ENCODE results near the gene TVP23C.
"Not testable (repeated sequence)": the region's sequence is repeated elsewhere in the genome, so short reads cannot be mapped to it uniquely, and the experiment has no call there.

Gene TVP23C

GRCh38 chr17:15526292-15527218 lies 36.7 kb downstream of the TVP23C start:
- DNase-seq (ENCODE audit: low read depth) = not testable (repeated sequence)

GRCh38 chr17:15524990-15525985 lies 38.0 kb downstream of the TVP23C start:
- not testable (repeated sequence) for DNase-seq (ENCODE audit: low read depth)

- DNase-seq (ENCODE audit: low read depth) = no peak
Measured at GRCh38 chr17:15516150-15516549, 47.1 kb downstream of the TVP23C start.

- DNase-seq (ENCODE audit: low read depth) = no peak
Measured at GRCh38 chr17:15514469-15514868, 48.8 kb downstream of the TVP23C start.

- no peak for DNase-seq (ENCODE audit: low read depth)
Measured at GRCh38 chr17:15513856-15514459, 49.3 kb downstream of the TVP23C start.

- no peak for DNase-seq (ENCODE audit: low read depth)
Measured at GRCh38 chr17:15513058-15513791, 50.1 kb downstream of the TVP23C start.

GRCh38 chr17:15512071-15512709 lies 51.1 kb downstream of the TVP23C start:
- DNase-seq (ENCODE audit: low read depth) = no peak

GRCh38 chr17:15511142-15511541 lies 52.1 kb downstream of the TVP23C start:
- DNase-seq (ENCODE audit: low read depth) = no peak

- DNase-seq (ENCODE audit: low read depth) = no peak
Measured at GRCh38 chr17:15510361-15510760, 52.9 kb downstream of the TVP23C start.

GRCh38 chr17:15509095-15509494 lies 54.2 kb downstream of the TVP23C start:
- DNase-seq (ENCODE audit: low read depth) = no peak

- DNase-seq (ENCODE audit: low read depth) = no peak
Measured at GRCh38 chr17:15508466-15508865, 54.8 kb downstream of the TVP23C start.

GRCh38 chr17:15507896-15508295 lies 55.4 kb downstream of the TVP23C start:
- no peak for DNase-seq (ENCODE audit: low read depth)

- DNase-seq (ENCODE audit: low read depth) = no peak
Measured at GRCh38 chr17:15507001-15507400, 56.3 kb downstream of the TVP23C start.

GRCh38 chr17:15505708-15506107 lies 57.6 kb downstream of the TVP23C start:
- not testable (repeated sequence) for DNase-seq (ENCODE audit: low read depth)

GRCh38 chr17:15503731-15504130 lies 59.6 kb downstream of the TVP23C start:
- DNase-seq (ENCODE audit: low read depth) = no peak

- DNase-seq (ENCODE audit: low read depth) = peak; percentile 58
Measured at GRCh38 chr17:15502369-15503112, 60.7 kb downstream of the TVP23C start.

- DNase-seq (ENCODE audit: low read depth) = no peak
Measured at GRCh38 chr17:15501793-15502192, 61.5 kb downstream of the TVP23C start.

- no peak for DNase-seq (ENCODE audit: low read depth)
Measured at GRCh38 chr17:15501282-15501681, 62.0 kb downstream of the TVP23C start.

- no peak for DNase-seq (ENCODE audit: low read depth)
Measured at GRCh38 chr17:15498107-15498506, 65.2 kb downstream of the TVP23C start.
